ENCODE results near the gene TSKU.

Gene TSKU

DNA sequence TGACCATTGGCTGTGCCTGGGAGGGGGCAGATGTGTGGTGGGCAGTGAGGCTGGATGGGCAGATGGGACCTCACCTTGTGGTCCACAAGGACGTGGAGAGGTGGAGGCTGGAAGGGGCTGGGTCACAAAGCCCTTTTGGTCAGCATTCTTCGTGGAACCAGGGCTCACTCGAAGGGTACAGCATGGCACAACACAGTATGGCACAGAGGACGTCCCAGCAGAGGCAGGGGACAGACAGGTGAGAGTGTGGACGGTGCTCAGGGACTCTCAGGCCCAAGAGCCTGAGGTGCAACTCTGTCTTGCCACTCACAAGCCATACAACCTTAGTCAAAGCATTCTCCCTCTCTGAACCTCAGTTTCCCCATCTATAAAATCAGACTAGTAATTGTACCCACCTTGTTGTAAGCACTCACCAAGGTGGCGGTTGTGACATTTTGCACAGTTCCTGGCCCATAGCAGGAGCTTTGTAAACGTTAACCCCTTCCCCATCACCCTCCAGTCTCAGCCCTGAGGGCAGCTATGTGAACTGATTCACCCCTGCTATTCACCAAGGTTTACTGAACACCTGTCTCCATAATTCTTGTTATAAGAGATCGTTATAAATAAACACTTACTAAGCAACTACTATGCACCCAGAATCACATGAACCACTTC, 11.6 kb upstream of the TSKU start:
- no peak for DNase-seq

DNA sequence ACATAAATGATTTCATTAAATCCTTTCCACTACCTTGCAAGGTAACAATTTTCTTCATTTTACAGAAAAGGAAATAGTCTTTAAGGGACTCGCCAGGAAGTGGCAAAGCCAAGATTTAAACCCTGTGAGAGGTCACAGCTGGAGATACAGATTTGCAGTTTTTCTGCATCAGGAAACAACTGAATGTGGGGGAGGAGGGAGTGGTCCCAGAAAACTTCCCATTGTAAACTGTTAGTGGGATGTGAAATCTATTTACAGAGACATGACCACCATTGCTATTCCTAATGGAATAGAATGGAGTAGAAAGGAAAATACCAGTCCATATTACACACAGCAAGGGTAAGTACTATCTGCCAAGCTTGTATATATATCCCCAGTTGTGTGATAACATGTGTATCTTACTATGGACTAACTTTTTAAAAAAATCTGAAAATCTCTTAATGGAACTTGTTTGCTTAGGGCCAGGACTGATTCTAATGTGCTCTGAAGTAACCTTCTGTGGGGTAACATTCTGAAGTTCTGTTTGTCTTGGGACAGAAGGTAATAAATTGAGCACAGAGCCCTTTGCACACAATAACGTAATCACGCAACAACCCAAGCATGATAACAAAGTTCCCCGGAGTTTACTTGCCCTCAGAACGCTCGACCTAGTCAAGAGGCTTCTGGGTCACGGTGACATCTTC, 10.9 kb upstream of the TSKU start:
- no peak for DNase-seq

DNA sequence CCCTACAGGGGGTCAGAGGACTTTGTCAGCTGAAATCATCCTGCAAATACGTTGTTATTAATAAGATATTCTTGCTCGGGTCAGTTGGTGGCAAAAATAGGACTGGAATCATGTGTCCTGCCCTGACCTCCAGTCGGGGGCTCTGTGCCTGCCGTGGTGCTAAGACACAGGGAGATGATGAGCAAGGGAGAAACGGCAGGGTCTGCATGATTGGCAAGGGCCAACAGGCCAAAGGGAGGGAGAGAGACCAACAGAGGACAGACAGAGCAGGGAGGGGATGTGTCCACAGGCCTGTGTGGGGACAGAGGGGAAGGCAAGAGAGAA, 10.4 kb upstream of the TSKU start:
- DNase-seq: no peak

DNA sequence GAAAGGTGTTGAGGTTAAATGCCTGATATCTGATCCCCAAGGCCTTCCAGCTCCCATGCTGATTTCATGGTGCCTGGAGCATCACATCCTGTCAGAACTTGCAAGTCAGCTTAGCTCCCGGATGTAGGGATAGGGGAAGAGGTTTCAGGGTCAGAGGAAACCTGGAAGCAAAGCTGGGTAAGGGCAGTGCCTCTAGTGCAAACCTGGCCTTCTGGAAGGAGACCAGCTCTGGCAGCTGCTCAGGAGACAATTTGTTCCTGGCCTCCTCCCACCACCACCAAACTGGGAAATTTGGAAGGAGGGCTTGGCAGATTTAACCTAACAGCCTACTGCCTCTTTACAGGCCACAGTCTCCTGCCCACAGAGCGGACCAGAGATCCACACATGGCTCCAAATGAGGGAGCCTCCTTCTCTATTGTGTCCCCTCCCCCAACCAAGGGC, 9.2 kb upstream of the TSKU start:
- DNase-seq: no peak

DNA sequence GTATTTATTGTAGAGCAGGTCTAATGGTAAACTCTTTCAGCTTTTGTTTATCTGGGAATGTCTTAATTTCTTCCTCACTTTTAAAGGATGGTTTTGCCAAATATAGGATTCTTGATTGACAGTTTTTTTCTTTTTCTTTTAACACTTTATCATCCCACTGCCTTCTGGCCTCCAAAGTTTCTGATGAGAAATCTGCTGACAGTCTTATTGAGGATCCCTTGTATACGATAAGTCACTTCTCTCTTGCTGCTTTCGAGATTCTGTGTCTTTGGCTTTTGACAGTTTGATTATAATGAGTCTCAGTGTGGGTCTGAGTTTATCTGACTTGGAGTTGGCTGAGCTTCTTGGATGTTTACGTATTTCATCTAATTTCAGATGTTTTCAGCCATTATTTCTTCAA, 6.7 kb upstream of the TSKU start:
- DNase-seq: no peak

DNA sequence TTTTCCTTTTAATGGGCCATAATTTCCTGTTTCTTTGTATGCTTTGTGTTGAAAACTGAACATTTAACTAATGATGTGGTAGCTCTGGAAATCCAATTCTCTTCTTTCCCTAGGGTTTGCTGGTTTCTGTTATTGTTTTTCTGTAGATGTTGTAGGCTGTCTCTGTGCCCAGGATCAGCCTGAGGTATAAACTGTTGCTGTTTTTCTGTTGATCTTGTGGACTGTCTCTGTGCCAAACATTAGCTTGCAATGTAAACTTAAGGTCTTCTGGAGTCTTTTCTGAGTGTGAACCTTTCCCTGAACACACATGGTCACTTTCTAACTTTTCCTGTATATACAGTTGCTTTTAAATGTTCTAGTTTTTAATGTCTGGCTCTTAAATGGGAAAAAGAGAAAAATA, 5.9 kb upstream of the TSKU start:
- no peak for DNase-seq

DNA sequence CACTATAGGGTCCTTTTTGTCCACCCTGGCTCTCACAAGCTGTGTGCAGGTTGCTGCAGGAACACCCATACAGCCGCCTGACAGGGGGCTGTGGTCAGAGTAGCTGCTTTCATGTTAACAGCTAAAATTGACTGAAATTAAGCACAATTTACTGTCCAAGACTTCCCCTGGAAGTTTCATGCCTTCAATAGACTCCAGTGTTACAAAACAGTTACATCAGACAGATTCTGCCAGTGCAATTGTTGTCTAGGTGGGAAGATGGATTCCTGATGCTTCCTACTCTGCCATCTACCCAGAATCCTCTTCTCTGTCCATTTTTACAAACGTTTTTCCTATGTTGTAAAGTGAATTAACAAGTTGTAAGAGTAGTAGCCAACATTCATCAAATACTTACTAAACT, 5.3 kb upstream of the TSKU start:
- no peak for DNase-seq

DNA sequence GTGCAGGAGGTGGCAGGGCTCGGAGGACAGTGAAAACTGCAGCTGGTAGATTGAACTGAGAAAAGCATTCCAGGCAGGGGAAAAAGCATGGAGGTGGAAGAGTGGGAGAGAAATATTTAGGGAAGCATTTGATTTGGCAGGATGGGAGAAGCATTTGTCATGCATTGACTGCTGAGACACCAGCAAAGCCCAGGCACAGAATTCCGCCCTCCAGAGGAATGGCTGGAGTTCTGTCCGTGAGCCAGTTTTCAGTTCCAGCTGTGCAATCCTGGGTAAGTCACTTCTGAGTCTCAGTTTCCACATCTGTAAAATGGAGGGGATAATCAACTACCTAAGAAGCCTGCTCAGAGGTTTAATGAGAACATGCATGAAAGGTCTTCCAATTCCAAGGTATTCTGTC, 4.3 kb upstream of the TSKU start:
- no peak for DNase-seq

DNA sequence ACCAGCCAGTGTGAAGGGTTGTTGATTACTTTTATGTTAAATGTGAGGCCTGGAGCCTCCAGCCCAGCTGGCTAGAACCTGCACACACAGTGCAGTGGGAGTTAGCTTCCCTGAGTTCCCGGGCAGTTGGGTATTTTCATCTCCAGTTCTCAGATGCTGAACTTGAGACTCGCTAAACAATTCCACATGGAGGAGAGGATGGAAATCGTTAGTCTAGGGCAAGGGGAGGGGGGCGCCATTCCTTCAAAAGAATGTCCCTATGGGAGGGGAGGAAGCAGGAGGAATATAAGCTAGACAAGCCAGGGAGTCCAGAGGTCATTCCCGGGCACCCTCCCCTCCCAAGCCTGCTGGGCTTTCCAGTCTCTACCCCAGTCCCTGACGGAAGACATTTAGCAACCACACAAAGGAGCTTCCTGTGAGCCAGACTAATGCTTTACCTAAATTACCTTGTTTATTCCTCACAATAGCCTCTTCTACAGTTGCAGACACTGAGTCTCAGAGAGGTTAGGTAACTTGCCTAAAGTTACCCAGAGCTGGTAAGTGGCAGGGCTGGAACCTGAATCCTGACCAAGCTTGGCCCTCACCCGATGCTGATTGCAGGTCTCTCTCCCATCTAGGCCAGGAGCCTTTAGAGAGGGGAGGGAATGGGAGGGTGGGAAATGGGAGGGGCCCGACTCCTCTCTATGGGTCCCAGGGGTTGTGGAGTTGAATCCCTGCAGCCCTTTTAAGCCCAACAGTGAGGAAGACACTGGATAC, 1.9 kb upstream of the TSKU start:
- DNase-seq: no peak

DNA sequence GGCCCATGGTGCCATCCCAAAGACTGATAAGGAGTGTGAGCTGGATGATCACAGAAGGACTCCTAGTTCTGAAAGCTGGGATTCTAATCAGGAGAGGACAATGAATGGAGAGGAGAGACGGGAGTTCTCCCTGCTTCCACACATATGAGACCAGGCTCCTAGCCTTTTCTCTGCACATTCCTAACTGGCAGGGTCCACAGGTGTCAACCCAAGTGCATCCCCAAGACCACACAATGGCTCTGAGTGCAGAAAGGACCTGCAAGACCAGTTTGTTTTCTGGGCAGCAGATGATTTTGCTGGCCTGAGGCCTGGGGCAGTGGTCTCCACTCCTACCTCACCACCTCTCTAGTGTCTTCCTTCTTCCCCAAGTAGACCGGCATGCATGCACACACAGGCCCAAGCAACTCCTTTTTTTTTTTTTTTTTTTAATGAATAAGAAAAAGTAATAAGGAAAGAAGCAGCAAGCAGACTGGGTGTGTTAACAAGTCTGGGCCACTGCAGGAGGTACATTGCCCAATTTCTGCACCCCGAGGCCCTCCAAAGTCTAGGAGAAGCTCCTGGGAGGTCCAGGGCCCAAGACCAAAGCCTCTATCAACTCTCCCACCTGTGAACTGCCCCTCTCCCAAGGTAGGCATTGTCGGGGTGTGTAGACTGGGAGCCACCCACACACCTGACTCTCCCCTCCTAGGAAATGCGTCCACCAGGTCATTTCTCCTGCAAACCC, 1.2 kb upstream of the TSKU start:
- no peak for DNase-seq

DNA sequence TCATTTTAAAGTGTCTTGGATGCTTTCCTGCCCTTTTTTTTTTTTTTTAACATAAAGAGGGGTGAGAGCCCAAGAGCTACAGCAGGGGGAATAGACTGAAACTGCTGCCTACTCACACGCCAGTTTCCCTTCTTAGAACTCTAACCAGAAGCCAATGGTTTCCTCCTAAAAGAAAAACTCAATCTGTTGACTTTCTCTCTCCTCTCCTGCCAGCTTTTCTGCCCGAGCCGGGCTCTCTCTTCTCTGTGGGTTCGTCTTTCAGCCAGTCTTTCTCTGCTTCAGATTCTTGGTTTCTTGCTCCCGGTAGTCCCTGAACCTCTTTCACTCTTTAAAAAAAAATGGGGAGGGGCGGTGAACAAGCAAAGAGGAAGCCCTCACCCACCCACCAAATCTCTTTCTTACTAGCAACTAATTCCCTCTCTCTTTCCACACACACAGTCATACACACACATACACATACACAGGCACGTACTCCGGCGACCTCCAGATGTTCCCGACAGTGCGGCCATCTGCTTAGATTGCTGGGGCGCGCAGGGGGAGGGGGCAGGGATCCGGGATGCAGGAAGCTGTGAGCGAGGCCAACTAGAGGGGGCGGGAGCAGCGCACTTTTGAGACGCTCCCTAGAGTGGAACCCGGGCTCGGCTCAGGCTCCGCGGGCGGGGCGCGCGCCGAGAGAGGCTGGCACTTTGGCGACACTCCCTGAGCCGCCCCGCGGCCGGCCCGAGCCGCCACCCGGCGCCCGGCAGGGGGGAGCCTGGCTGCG, 444 bp upstream of the TSKU start:
- DNase-seq: peak; percentile 50

DNA sequence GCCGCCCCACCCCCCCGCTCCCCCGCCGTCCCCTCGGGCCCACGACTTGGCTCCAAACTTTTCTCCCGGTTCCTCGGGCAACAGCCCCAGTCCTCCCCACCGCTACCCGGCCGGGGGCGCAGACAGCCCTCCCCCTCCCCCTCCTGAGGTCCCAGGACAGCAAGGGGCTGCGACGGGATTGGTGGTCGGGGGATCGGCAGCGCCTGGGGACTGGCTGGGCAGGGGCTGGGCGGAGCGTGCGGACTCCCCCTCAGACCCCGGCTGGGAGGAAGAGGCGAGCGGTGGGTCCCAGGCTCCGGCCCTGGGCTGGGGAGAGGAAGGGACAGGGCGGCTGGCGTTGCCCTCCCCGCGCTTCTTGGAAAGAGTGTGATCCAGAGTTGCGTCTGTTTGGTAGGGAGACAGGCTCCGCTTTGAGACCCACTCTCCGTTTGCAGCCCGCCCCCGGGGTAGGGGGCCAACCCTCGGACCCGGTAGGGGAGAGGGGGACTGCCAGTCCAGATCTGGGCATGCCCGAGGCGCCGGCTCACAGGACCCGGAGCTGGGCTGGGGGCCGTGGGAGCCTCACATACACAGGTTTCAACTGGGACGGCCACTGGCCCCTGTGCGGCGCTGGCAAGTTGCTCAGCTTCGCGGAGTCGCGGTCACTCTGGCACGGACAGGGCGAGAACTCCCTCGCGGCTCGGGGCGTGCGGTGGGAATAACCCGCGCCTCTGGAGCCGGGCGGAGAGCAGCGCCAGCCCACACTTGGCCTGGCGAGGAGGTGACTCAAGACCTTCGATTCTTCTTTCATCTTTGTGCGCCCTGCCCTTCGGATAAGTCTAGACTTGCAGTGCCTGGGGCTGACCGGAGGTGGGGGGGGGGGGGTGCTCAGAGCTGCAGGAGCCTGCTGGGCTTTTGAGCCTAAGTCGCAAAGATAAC, 999 bp downstream of the TSKU start:
- DNase-seq: peak; percentile 30

DNA sequence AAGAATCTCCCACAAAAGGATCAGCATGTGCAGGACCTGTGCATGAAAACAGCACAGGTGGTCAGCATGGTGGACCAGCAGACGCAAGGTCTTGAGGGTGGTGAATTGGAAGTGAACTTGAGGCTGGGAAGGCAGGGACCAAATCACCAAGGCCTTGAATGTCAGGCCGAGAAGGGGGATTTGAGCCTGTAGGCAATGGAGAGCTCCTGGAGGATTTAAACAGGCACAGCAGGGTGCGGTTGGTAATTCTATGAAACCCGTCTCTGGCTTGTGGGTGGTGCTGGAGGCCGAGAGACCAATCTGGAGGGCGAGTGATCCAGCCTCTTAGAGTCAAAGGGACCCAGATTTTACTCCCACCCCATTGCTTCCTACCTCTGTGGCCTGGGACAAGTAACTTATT, 2.4 kb downstream of the TSKU start:
- no peak for DNase-seq

DNA sequence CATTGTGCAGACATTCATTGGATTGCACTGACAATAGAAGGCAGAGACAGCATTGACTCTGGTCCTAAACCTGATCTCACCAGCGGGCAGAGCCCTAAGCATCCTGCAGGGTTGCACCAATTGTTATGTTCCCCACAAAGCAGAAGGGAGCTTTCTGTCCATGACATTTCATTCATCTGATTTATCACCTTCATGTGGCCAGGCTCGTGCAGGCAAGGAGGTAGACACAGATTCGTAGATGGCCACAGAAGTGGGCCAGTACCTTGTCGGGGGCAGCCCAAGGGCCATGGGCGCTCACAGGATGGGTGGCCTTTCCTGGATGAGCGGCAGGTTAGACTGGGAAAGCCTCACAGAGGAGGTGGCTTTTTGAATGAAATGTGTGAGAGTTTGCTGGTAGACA, 2.9 kb downstream of the TSKU start:
- no peak for DNase-seq

DNA sequence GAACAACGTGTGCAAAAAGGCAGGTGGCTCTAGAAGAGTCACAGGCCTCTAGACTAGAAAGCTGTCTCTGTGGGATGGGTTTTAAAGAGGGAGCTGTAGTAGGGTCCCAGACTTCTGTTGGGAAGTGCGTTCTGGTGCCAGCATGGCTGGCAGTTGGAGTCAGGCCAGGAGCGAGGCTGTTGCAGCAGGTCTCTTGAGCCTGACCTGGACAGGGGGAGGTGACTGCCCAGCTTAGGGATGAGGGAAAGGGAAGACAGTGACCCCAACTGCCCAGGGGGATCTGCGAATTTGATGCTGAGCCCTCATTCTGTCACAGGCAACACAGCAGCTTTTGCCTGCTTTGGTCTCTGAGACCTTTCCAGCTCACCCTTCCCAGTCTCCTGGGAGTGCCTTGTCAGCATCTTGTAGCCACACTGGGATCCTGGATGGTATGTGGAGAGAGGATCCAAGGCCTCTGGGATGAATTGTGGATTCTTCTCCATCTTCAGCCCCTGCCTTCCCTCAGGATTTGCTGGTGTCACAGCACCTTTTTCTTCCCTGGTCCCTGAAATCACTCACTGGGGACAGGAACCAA, 3.4 kb downstream of the TSKU start:
- no peak for DNase-seq

DNA sequence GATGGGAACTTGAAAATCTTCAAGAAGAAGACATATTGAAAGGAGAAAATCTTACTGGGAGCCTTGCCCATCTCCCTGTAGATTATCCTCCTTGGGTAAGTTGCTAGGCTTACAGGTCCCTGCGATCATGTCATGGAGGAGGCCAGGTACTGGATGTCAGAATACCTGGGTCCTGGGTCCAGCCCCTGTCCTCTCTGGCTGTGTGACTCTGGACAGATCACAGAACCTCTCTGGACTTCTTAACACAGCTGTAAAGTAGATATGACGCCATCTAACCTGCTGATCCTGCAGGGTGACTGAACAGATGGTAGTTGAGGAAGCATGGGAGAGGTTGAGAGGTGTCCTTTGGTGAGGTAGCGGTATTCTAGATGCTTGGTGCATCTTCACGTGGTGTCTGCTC, 4.1 kb downstream of the TSKU start:
- DNase-seq: no peak

DNA sequence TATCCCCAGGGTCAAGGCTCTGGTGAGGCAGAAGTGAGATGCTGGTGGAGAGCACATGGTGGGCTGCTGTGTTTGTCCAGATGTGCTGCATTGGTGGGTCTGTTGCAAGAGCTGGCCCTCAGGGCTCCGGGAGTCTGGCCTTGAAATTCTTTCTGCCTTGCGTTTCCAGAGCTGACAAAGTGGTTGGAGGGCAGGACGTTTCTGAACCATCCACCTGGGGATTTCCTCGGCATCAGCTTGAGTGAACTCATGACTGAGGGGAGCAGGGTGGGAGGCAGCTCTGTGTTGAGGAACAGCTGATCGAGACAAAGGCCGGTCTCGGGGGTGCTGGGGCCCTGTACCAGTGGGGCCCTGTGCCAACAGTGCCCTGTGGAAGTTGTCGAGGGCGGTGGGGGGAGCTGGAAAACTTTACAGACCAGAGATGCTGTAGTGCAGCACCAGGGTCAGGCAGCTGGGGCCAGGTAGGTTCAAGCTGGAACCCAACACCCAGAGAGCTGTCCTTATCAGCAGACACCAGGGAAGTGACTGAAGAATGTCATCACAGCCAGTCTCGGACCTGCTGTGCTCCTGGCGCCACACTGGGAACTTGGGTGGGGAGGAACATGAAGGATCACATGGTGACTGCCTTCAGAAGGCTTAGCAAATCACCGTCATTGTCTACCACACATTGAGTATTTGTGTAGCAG, 4.9 kb downstream of the TSKU start:
- DNase-seq: no peak

DNA sequence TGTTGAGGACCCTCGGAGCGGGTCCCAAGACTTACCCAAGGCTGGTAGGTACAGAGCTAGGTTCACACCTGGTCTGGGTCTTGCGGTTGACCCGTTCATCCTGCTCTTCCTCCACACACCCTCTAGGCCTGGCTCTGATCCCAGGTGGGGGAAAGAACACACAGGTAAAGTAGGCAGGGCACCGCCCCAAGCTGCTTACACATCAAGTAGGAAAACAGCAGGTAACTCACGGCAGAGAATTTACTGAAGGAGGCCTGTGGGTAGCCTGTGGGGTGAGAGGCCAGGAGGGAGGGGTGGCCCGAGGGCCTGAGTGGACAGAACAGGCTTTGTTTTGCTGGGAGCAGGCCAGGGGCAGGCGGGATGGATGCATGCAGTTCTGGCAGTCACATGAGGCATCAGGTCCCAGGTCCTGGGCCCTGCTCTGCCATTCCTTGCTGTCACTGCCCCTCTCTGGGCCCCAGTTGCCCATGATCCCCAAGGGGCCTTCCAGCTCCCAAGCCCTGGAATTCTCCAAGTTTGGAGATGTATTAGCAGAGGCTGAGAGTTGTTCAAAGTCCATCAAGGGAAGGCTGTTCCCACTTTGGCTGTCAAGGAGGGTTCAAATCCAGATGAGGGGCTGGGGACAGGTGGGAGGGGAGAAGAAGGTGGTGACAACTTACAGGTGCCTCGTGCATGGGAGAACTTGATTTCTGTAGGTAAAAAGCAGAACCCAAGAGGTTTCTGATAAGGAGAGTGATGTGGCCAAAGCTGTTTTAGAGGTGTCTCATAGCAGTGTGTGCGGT, 5.7 kb downstream of the TSKU start:
- DNase-seq: no peak

DNA sequence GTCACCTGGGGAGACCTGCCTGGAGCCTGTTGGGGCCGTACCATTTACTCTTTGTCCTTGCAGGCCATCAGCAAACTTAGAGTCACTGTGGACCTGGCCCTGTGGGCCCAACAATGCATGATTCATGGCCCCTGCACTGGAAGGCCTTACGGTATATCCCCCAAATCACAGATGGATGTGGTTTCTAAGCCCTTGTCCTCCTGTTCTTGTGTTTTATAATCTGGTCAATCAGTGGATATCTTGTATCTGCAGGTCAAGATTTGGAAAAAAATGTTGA, 6.2 kb downstream of the TSKU start:
- no peak for DNase-seq

DNA sequence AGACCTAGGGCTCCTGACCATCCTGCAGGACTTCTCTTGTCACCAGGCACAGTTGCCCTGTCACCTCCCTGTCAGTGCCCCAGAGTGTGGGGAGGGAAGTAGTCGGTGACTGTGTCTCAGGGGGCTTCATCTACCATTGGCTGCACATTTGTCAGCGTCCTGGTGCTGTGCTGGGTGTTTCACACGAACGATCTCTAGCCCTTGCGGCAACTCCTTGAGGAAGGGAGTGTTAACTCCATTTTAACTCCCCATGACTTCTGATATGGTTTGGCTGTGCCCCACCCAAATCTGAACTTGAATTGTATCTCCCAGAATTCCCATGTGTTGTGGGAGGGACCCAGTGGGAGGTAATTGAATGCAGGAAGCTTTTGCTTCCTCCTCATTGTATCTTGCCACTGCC, 7.1 kb downstream of the TSKU start:
- no peak for DNase-seq

Data from inflammatory macrophage treated with lipopolysaccharide for 4 hours (primary cell).